K562 (cell line): ENCODE results near the gene ZNF516. TPM values are rescaled to one million over a fixed set of nuclear protein-coding genes. Genes with fewer than 3 reads are reported as not detected.

Source experiments
- CBX3 ChIP-seq, 2 experiments: IDR thresholded peaks; 1 replicate in 1 of 2; 2 replicates in 1 of 2; pipeline ENCODE4 v1.6.1; 2012; ENCODE audit warnings: inconsistent platforms in 2 of 2, low read length in 2 of 2, borderline replicate concordance in 1 of 2, control low read depth in 1 of 2
- CHD2 ChIP-seq: IDR thresholded peaks from 2 replicates; pipeline ENCODE4 v1.6.1; 2011; ENCODE audit warnings: low read depth, low read length
- ESRRA ChIP-seq: fragments of 450-650 bp; IDR thresholded peaks from 2 replicates; pipeline ENCODE4 v1.6.1; 2014; ENCODE audit warnings: low read depth, mild to moderate bottlenecking, moderate library complexity, borderline replicate concordance
- RCOR1 ChIP-seq, 2 experiments: IDR thresholded peaks; 2 replicates each; pipeline ENCODE4 v1.6.1; 2012; ENCODE audit warnings: low read depth in 2 of 2, low read length in 2 of 2, borderline replicate concordance in 1 of 2, improper control_type of control experiment in 1 of 2
- TAF7 ChIP-seq: fragments of 450-650 bp; IDR thresholded peaks from 2 replicates; pipeline ENCODE4 v1.6.1; 2016; ENCODE audit warnings: missing genetic modification characterization, missing compliant biosample characterization
- ZNF324 ChIP-seq: fragments of 250-450 bp; sonication (Bioruptor Pico); IDR thresholded peaks from 2 replicates; pipeline ENCODE4 v1.4.0; 2020; ENCODE audit warnings: mild to moderate bottlenecking
- ZNF57 ChIP-seq: fragments of 450-650 bp; formaldehyde crosslinking; IDR thresholded peaks from 2 replicates; pipeline ENCODE4 v1.4.0; 2020; ENCODE audit warnings: mild to moderate bottlenecking, moderate library complexity
- polyA plus RNA-seq, 8 experiments: library from polyadenylated mRNA; depleted of rRNA in 4 of 8; stranded (reverse) in 5 of 8; unstranded in 3 of 8; fragments of >200 nt; fragmentation: Nextera tagmentation in 2 of 8; fragmentation: Illumina TruSeq in 1 of 8; extraction: Ambion mirVana in 2 of 8; extraction: Trizol in 1 of 8; gene quantifications; 2 replicates each; pipeline versions ENCODE4 v1.2.1 to v1.2.3, GENCODE V29; 2011 to 2014; ENCODE audit warnings: inconsistent platforms in 1 of 8, missing spikeins in 1 of 8
- total RNA-seq, 7 experiments: library from RNA; depleted of rRNA in 6 of 7; stranded (reverse); fragments of >200 nt in 6 of 7; fragmentation: Illumina TruSeq in 2 of 7; extraction: Trizol in 2 of 7; gene quantifications; 2 replicates each; pipeline versions ENCODE4 v1.2.1 to v1.2.3, GENCODE V29; 2011 to 2021; ENCODE audit warnings: low replicate concordance in 1 of 7
- TF ChIP-seq, protein P1 (sequence below): fragments of 450-650 bp; conservative IDR thresholded peaks from 2 replicates; pipeline ENCODE4 v1.6.1; 2016; ENCODE audit warnings: missing genetic modification characterization, low read depth, mild to moderate bottlenecking, missing compliant biosample characterization, moderate library complexity
- TF ChIP-seq, protein P2 (sequence below): sonication (generic); formaldehyde crosslinking; IDR thresholded peaks from 2 replicates; pipeline ENCODE4 v1.8.1; 2023; ENCODE audit warnings: mild to moderate bottlenecking, missing genetic modification reagents, moderate library complexity

Gene ZNF516
- total and polyA plus RNA-seq, 9 of the 15 experiments (the other 6 are each of a cell fraction or from before 2014, with no cell fraction given) = 0.04 to 0.20 (median 0.08) TPM; not detected in 3

DNA sequence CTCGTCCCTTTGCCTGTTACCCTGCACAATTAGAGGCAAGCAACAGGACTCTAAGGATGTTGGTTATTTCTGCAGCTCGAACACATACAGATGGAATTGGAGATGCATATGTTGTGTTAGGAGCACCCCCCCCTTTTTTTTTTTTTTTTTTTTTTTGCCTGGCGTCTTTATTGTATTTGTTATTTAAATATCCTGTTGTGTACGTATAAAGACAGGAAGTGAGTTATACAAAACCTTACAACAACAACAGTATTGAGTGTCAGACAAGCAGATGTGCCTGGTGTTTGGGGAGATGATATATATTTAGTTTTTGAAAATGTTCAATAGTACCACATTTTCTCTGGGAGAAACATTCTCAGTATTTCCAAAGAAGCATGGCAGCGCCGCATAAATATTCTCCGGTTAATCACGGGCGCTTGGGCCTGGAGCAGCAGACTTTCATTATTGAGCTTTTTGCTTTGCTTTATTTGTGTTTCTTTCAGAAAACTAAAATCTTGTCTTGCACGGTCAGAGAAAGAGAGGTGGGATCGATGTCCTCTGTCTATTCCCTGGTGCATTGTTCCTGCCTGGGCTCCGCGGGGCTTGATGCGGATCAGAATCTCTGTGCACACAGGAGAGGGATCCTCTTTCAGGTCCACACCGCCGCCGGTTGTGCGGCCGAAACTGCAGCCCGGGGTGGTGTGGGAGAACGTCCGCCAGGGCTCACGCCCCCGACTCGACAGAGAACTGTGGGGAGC, 23.2 kb upstream of the ZNF516 start (continued):
- TF ChIP-seq TAF7 (tag) (no peak), CBX3 (IDR thresholded peaks at IDR 0.05; ENCODE audit: borderline replicate concordance in 1 of 2, low read length in 2 of 2) (no peak), ZNF324 (CRISPR knock-in tag) (no peak), ESRRA (no peak), CHD2 (no peak), ZNF57 (CRISPR knock-in tag) (no peak), RCOR1 (IDR thresholded peaks at IDR 0.05; ENCODE audit: borderline replicate concordance in 1 of 2, low read depth in 2 of 2, low read length in 2 of 2) (no peak)
- TF ChIP-seq, protein P1, sequence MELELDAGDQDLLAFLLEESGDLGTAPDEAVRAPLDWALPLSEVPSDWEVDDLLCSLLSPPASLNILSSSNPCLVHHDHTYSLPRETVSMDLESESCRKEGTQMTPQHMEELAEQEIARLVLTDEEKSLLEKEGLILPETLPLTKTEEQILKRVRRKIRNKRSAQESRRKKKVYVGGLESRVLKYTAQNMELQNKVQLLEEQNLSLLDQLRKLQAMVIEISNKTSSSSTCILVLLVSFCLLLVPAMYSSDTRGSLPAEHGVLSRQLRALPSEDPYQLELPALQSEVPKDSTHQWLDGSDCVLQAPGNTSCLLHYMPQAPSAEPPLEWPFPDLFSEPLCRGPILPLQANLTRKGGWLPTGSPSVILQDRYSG (tag) = no peak
- TF ChIP-seq, protein P2, sequence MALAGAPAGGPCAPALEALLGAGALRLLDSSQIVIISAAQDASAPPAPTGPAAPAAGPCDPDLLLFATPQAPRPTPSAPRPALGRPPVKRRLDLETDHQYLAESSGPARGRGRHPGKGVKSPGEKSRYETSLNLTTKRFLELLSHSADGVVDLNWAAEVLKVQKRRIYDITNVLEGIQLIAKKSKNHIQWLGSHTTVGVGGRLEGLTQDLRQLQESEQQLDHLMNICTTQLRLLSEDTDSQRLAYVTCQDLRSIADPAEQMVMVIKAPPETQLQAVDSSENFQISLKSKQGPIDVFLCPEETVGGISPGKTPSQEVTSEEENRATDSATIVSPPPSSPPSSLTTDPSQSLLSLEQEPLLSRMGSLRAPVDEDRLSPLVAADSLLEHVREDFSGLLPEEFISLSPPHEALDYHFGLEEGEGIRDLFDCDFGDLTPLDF (CRISPR knock-in tag) = no peak
